GM18870 (cell line): ENCODE results near the gene BCKDHA.

Experiments used
- ATAC-seq: cut with Tn5 transposase; IDR thresholded peaks from one replicate; pipeline ENCODE4 v1.9.1; 2021; ENCODE audit warnings: moderate library complexity; ENCODE audit not compliant: unreplicated experiment

The BCKDHA gene

GRCh38 chr19:41397086-41398049 lies at the start of gene BCKDHA, which contains the start of gene EXOSC5:
TSS of gene BCKDHA (plus strand) at chr19:41397818. CDS start at chr19:41397828, 10 bp downstream.
TSS of gene EXOSC5 (minus strand) at chr19:41397359. CDS start at chr19:41397328, 31 bp downstream.
- ATAC-seq: peak; percentile 85

- no peak for ATAC-seq
These were observed 46.8 kb upstream of the BCKDHA start for GRCh38 chr19:41350735-41351338.

GRCh38 chr19:41351339-41352245 lies 46.0 kb upstream of the BCKDHA start:
- ATAC-seq: peak; percentile 38

- ATAC-seq: no peak
These were observed 45.4 kb upstream of the BCKDHA start for GRCh38 chr19:41352279-41352608.

- no peak for ATAC-seq
These were observed 44.8 kb upstream of the BCKDHA start for GRCh38 chr19:41352609-41353465.

GRCh38 chr19:41353466-41354342 lies 43.9 kb upstream of the BCKDHA start, which contains the start of gene TGFB1:
TSS of gene TGFB1 (minus strand) at chr19:41353922. CDS start at chr19:41353044, 878 bp downstream.
- no peak for ATAC-seq

GRCh38 chr19:41354343-41354953 lies 43.2 kb upstream of the BCKDHA start:
- no peak for ATAC-seq

- no peak for ATAC-seq
These were observed 42.6 kb upstream of the BCKDHA start for GRCh38 chr19:41355035-41355434.

- no peak for ATAC-seq
These were observed 41.8 kb upstream of the BCKDHA start for GRCh38 chr19:41355802-41356201.

- ATAC-seq: no peak
These were observed 40.5 kb upstream of the BCKDHA start for GRCh38 chr19:41356984-41357739.

- no peak for ATAC-seq
These were observed 39.9 kb upstream of the BCKDHA start for GRCh38 chr19:41357746-41358145.

GRCh38 chr19:41359741-41360140 lies 37.9 kb upstream of the BCKDHA start:
- ATAC-seq: no peak

- ATAC-seq: no peak
These were observed 35.3 kb upstream of the BCKDHA start for GRCh38 chr19:41362143-41362847.

GRCh38 chr19:41363371-41363752 lies 34.3 kb upstream of the BCKDHA start:
- peak; percentile 2 for ATAC-seq

GRCh38 chr19:41363753-41364523 lies 33.7 kb upstream of the BCKDHA start, which contains the start of gene B9D2:
TSS of gene B9D2 (minus strand) at chr19:41364149. CDS start at chr19:41363519, 630 bp downstream.
- ATAC-seq: peak; percentile 77
